OCI-LY1 (cell line): ENCODE results near the gene TET3.

ENCODE experiments used
- H2AFZ ChIP-seq: fragments of 200-600 bp; sonication (generic), shearing (Covaris generic); 2 replicates; pipeline ENCODE4 v1.6.0; 2014; ENCODE audit warnings: antibody characterized with exemption, mild to moderate bottlenecking, low read length
- H3F3A ChIP-seq: fragments of 200-600 bp; sonication (generic), shearing (Covaris generic); 2 replicates; pipeline ENCODE4 v1.6.0; 2014; ENCODE audit warnings: mild to moderate bottlenecking, antibody characterized with exemption, low read length, moderate library complexity; ENCODE audit not compliant: insufficient read depth
- H3K27ac ChIP-seq: fragments of 200-600 bp; sonication (generic); 2 replicates; pipeline ENCODE4 v1.5.1; 2014; ENCODE audit warnings: low read length, mixed run types, mild to moderate bottlenecking, low read depth; ENCODE audit not compliant: poor library complexity, severe bottlenecking
- H3K27me3 ChIP-seq: fragments of 200-600 bp; sonication (generic); 2 replicates; pipeline ENCODE4 v1.6.0; 2014; ENCODE audit warnings: antibody characterized with exemption, mild to moderate bottlenecking, low read length, moderate library complexity; ENCODE audit not compliant: insufficient read depth
- H3K36me3 ChIP-seq: fragments of 200-600 bp; sonication (generic); 2 replicates; pipeline ENCODE4 v1.6.1; 2014; ENCODE audit warnings: mild to moderate bottlenecking, antibody characterized with exemption, low read length, moderate library complexity, mixed read lengths; ENCODE audit not compliant: insufficient read depth
- H3K4me1 ChIP-seq: fragments of 200-600 bp; sonication (generic); 2 replicates; pipeline ENCODE4 v1.5.1; 2014; ENCODE audit warnings: mild to moderate bottlenecking, low read length, moderate library complexity; ENCODE audit not compliant: insufficient read depth, severe bottlenecking
- H3K4me2 ChIP-seq: fragments of 200-600 bp; sonication (generic), shearing (Covaris generic); 2 replicates; pipeline ENCODE4 v1.6.1; 2014; ENCODE audit warnings: low read length
- H3K4me3 ChIP-seq: fragments of 200-600 bp; sonication (generic); 2 replicates; pipeline ENCODE4 v1.5.1; 2014; ENCODE audit warnings: low read length, low read depth, mild to moderate bottlenecking, mixed read lengths; ENCODE audit not compliant: poor library complexity, severe bottlenecking
- H3K79me2 ChIP-seq: fragments of 200-600 bp; shearing (Covaris generic); 2 replicates; pipeline ENCODE4 v1.6.1; 2016; ENCODE audit warnings: mixed run types, low read length, mixed read lengths; ENCODE audit not compliant: insufficient read depth
- H3K9ac ChIP-seq: fragments of 200-600 bp; sonication (generic), shearing (Covaris generic); 2 replicates; pipeline ENCODE4 v1.6.1; 2014; ENCODE audit warnings: mild to moderate bottlenecking, low read length, mixed read lengths
- H3K9me2 ChIP-seq: fragments of 200-600 bp; sonication (generic), shearing (Covaris generic); 2 replicates; pipeline ENCODE4 v1.6.1; 2014; ENCODE audit warnings: low read depth, mild to moderate bottlenecking, low read length, mixed read lengths
- H3K9me3 ChIP-seq: fragments of 200-600 bp; shearing (Covaris generic); 2 replicates; pipeline ENCODE4 v1.6.1; 2014; ENCODE audit warnings: low read length, mixed read lengths
- H4K20me1 ChIP-seq: fragments of 200-600 bp; sonication (generic), shearing (Covaris generic); 2 replicates; pipeline ENCODE4 v1.6.0; 2016; ENCODE audit warnings: mild to moderate bottlenecking, low read length; ENCODE audit not compliant: insufficient read depth
- EZH2 ChIP-seq: fragments of 200-600 bp; sonication (generic), shearing (Covaris generic); IDR thresholded peaks from 2 replicates; pipeline ENCODE4 v1.8.0; 2017; ENCODE audit warnings: borderline replicate concordance, mixed run types, mild to moderate bottlenecking, antibody characterized with exemption, low read length, moderate library complexity, mixed read lengths
- TF ChIP-seq, protein P1 (sequence below): fragments of 200-600 bp; sonication (generic), shearing (Covaris generic); IDR thresholded peaks from 2 replicates; pipeline ENCODE4 v1.5.1; 2017; ENCODE audit warnings: mild to moderate bottlenecking, antibody characterized with exemption, low read length, moderate library complexity, mixed read lengths

Gene TET3

DNA sequence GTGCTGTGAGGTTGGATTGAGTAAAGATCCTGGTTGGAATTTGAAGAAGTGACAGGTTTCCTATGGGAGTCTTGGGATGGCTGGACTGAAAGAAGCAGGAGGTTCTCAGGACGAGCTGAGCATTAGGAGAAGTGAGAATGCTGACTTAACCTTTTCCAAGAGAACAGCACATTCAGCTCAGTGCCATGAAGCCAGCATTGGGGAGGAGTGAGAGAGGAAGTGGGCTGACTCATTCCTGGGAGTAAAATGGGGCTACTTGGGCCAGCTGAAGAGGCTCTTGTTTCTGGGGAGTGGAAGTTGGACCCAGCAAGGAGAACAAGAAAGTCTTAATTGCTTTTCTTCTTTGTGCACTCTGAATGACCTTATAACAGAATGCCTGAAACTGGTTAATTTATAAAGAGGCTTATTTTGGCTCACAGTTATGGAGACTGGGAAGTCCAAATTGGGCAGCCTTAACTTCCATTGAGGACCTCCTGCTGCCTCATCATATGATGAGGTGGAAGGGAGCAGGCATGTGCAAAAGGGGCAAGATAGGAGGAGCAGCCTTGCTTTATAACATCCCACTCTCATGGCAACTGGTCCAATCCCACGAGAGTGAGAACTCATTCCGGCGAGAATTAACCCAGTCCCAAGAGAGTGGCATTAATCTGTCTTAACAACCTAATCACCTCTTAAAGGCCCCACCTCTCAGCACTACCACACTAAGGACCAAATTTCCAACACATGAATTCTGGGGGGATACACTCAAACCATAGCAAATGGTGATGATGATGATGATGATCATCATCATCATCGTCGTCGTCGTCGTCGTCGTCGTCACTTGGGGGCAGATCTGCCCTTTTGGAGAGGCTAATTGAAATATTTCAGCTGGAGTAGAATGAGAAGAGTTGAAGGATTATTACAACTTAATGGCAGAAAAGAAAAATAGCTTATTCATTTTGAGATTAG lies 31.9 kb upstream of the TET3 start:
- Histone ChIP-seq H4K20me1 (no peaks in the 10 kb centered on the region), H3K36me3 (peaks cover 90% of the 10 kb centered on the region), H3K9me3 (no peaks in the 10 kb centered on the region), H3K27ac (no peak overlapping the region), H3K4me3 (no peak overlapping the region), H3K27me3 (no peaks in the 10 kb centered on the region), H3K9me2 (no peaks in the 10 kb centered on the region), H2AFZ (no peak overlapping the region), H3K79me2 (no peaks in the 10 kb centered on the region), H3K4me2 (no peak overlapping the region), H3F3A (no peaks in the 10 kb centered on the region), H3K9ac (no peak overlapping the region), H3K4me1 (no peaks in the 10 kb centered on the region)
- TF ChIP-seq, protein P1, sequence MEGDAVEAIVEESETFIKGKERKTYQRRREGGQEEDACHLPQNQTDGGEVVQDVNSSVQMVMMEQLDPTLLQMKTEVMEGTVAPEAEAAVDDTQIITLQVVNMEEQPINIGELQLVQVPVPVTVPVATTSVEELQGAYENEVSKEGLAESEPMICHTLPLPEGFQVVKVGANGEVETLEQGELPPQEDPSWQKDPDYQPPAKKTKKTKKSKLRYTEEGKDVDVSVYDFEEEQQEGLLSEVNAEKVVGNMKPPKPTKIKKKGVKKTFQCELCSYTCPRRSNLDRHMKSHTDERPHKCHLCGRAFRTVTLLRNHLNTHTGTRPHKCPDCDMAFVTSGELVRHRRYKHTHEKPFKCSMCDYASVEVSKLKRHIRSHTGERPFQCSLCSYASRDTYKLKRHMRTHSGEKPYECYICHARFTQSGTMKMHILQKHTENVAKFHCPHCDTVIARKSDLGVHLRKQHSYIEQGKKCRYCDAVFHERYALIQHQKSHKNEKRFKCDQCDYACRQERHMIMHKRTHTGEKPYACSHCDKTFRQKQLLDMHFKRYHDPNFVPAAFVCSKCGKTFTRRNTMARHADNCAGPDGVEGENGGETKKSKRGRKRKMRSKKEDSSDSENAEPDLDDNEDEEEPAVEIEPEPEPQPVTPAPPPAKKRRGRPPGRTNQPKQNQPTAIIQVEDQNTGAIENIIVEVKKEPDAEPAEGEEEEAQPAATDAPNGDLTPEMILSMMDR: no peak
- no peak for TF ChIP-seq EZH2

DNA sequence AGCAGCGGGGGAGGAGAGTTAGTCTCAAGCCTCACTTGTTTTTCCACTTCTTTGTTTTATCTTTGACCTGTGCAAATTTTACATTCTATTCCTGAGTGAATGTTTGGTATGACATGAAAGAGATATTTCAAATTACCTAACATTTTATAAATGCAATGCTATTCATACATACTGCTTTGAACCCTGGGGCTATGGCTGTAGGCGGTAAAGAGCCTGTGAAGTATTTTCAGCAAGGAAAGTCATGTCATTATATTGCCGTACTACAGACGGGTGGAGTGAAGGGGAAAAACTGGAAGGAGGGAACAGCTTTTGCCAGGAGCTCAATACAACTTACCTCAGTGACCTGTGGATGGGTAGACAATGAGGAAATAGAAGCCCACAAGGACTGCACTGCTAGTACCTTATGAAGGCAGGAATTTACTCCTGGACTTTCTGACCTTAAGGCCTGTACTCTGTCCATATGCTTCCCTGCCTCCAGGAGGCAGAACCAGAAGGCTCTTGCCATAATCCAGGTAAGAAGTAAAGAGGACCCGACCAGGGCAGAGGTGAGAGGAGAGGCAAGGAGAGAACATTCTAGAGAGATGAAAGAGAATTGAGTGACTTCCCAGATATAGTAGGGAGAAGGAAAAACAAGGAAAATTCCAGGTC lies 28.4 kb upstream of the TET3 start:
- Histone ChIP-seq H4K20me1 (no peaks in the 10 kb centered on the region), H3K4me3 (no peak overlapping the region), H3K4me1 (no peaks in the 10 kb centered on the region), H3K79me2 (no peaks in the 10 kb centered on the region), H3K9me3 (no peaks in the 10 kb centered on the region), H3K27ac (no peak overlapping the region), H3K36me3 (peaks cover 78% of the 10 kb centered on the region), H3K9me2 (no peaks in the 10 kb centered on the region), H3F3A (no peaks in the 10 kb centered on the region), H2AFZ (no peak overlapping the region), H3K27me3 (no peaks in the 10 kb centered on the region), H3K4me2 (no peak overlapping the region), H3K9ac (no peak overlapping the region)
- TF ChIP-seq EZH2: no peak
- TF ChIP-seq, protein P1: no peak

DNA sequence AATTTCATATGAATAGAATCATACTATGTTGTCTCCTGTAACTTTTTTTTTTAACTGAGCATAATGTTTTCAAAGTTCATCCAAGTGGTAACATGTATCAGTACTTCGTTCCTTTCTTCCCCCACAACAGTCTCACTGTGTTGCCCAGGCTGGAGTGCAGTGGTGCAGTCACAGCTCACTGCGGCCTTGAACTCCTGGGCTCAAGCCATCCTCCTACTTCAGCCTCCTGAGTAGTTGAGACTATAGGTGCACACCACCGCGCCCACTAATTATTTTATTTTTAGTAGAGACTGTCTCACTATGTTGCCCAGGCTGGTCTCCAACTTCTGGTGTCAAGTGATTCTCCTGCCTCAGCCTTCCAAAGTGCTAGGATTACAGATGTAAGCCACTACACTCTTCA lies 23.4 kb upstream of the TET3 start:
- Histone ChIP-seq H3K9ac (no peak overlapping the region), H3K27ac (no peak overlapping the region), H3K4me1 (no peaks in the 10 kb centered on the region), H3F3A (no peaks in the 10 kb centered on the region), H3K9me2 (no peaks in the 10 kb centered on the region), H3K9me3 (peaks cover 6% of the 10 kb centered on the region; the same call in 1 of the 2 replicates), H3K4me2 (no peak overlapping the region), H3K79me2 (no peaks in the 10 kb centered on the region), H4K20me1 (no peaks in the 10 kb centered on the region), H3K4me3 (no peak overlapping the region), H3K27me3 (peaks cover 4% of the 10 kb centered on the region; the same call in 1 of the 2 replicates), H2AFZ (no peak overlapping the region), H3K36me3 (peaks cover 34% of the 10 kb centered on the region)
- TF ChIP-seq, protein P1: no peak
